Stomach (tissue), 4 donors: Measurements from ENCODE around the gene CAPG.

Source experiments
- EP300 ChIP-seq: sonication (generic); formaldehyde crosslinking; IDR thresholded peaks from one replicate; pipeline ENCODE4 v1.6.1; 2017; ENCODE audit warnings: antibody characterized with exemption
- TF ChIP-seq, protein P1 (sequence below), 7 experiments: fragments of 450-650 bp in 4 of 7; fragments of 200-600 bp in 3 of 7; sonication (generic) in 3 of 7; IDR thresholded peaks; one replicate each; pipeline ENCODE4 v1.5.1; 2016 to 2019; ENCODE audit warnings: antibody characterized with exemption in 7 of 7, control low read depth in 2 of 7, mild to moderate bottlenecking in 1 of 7

DNA sequence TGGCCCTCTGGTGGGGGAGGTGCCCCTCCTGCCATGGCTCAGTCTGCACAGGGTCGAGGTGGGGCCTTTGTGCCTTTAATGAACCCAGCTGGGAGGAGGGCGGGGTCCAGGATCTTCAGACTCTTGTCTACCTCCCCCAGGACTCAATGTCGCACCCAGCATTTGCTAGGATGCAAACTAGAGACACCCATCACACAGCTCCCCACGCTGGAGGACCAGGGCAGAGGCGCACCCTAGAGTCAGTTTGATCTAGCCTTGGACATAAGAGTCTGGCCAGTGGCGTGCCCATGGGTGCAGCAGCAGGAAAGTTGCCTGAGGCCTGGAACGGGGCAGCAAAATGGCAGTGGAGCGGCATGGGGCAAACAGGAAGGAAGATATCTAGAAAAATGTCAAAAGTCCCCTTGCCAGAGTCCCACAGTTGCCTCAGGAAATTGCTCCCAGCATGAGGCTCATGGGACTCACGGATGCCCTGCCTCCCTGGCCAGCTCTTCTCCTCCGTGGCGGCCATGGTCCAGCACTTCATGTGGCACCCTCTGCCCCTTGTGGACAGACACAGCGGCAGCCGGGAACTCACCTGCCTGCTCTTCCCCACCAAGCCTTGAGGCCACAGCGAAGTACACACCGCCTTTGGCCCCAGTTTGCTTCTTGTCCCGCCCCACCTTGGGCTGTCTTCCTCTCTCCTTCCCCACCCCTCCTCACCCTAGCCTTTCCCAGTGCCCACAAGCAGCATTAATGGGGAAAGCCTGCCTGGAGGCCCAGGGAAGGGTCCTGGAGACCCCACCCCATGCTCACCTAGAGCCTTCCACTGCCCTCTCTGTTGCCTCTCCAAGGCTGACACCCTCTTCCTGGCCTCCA is 26.0 kb upstream of the CAPG start:
- TF ChIP-seq EP300: no peak
- TF ChIP-seq, protein P1, sequence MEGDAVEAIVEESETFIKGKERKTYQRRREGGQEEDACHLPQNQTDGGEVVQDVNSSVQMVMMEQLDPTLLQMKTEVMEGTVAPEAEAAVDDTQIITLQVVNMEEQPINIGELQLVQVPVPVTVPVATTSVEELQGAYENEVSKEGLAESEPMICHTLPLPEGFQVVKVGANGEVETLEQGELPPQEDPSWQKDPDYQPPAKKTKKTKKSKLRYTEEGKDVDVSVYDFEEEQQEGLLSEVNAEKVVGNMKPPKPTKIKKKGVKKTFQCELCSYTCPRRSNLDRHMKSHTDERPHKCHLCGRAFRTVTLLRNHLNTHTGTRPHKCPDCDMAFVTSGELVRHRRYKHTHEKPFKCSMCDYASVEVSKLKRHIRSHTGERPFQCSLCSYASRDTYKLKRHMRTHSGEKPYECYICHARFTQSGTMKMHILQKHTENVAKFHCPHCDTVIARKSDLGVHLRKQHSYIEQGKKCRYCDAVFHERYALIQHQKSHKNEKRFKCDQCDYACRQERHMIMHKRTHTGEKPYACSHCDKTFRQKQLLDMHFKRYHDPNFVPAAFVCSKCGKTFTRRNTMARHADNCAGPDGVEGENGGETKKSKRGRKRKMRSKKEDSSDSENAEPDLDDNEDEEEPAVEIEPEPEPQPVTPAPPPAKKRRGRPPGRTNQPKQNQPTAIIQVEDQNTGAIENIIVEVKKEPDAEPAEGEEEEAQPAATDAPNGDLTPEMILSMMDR (IDR thresholded peaks at IDR 0.05): no peak
